T1000 (cell line): ENCODE measurements around the gene AUTS2.

ENCODE experiments used
- DNase-seq: peaks from one replicate; lab custom pipeline; 2025; ENCODE audit warnings: mixed read lengths; lab: John Stamatoyannopoulos, UW

The AUTS2 gene

DNA sequence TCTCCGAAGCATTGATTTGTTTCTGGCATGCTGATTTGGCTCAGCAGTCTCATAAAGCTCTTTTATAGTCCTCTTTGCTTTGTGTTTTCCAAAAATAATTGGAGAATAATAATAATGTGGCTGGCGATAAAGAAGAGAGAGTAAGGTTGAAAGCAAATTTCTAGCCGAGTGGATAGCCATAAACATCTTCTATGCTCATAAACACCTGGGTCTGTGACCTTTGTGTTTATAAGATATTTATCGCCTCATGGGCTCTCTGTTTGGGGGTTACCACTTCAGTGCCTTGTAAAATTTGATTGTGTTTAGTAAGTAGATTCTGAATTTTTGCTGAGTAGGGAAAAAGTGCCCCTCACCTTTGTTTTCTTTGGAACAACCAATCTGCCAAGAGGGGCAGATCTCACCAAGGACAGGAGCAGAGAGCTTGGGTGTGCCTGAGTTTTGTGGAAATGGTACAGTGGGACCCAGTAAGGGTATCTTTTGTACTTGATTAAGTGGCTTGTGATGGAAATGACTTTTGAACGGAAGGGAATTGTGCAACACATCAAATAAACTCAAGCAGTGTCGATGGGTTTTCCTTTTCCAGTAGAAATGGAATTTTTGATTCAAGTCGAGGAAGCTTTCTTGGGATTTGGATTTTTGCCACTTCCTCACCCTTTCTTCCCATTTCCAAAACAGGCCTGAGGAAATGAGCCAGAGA is 220.5 kb downstream of the AUTS2 start:
- DNase-seq, result no peak

DNA sequence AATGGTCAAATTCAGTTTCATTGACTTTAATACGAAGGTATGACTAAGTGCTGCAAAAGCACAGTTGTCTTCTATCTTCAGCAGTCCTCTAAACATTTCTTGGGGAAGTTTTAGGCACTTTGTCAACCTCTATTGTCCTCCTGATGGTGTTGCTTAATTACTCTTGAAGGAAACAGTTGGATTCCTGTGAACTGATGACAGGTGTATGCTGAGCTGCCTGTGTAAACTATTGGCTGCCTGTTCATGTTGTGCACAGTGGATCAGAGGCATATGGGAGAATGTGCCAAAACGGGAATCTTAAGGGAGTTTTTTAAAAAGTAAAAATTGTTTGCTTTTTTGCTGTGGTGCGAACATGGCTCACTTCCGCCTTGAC is 221.0 kb downstream of the AUTS2 start:
- DNase-seq, result no peak

DNA sequence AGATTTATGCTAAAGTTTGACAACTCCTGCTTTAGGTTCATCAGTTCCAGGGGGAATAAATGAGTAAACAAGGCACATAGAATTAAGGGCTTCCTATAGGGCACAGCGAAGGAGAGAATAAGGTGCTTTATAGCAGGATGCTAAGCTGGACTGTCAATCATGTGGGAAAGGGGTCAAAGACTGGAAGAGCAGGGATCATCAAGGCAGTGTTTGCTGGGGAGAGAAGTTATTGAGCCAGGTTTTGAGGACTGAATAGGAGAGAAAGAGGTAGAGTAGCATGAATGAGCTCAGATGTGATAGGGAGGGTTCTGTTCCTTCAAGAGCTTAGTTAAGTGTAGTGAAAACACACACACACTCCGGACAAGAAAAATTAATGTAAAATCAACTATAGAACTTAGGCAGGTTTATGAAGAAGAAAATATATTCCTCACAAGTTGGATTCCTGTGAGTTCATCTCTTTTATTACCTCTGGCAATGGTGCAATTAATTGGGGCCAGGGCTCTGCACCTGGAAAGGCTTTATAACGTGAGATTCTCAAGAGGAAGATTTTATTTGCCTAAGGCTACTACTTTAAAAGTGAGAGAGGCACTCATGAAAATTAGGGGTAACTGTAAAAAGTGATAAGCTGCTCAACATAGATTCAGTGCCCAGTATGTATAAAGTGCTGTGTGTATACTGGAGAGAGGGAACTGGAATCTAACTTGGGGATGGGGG is 222.4 kb downstream of the AUTS2 start:
- no peak for DNase-seq

DNA sequence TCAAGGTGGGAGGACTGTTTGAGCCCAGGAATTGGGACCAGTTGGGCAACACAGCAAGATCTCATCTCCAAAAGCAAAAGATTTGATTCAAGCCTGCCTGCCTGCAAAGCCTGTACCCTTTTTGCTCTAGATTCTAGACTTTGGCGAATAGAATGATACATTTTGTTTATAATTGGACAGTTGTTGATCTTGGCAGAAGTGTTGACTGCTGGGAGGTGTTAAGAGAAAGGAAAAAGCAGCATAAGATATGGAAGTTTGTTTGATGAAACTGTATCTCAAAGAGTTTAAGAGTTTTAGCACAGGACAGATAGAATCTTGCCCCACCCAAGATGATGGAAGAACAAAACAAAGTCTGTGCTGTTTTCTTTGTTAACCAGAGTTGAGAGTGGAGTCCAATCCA is 224.1 kb downstream of the AUTS2 start:
- DNase-seq, result no peak

DNA sequence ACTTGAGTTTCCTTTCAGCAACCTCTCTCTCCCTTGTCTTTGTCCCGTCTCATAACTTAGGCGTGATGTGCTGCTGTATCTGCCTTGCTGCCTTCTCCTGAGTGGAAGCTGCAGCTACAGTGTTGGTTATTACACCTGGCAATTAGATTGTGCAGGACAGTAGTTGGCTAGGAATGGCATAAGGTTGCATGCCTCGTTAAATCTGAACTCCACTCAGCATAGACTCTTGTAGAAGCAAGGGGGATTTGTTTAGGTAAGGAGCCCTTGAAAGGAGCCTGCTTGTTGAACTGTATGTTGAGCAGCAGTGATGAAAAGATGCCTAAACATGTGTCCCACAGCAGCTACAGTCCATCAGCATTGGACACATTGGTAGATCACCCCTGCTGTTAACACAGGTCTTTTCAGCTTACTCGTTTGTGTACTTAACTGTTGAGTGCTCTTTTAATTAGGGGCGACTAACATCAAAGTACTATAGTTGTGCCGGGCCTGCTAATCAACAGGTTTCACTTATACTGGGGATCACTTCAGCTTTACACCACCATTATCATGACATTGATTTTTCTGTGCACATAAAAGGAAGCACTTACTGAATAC is 225.0 kb downstream of the AUTS2 start:
- no peak for DNase-seq

DNA sequence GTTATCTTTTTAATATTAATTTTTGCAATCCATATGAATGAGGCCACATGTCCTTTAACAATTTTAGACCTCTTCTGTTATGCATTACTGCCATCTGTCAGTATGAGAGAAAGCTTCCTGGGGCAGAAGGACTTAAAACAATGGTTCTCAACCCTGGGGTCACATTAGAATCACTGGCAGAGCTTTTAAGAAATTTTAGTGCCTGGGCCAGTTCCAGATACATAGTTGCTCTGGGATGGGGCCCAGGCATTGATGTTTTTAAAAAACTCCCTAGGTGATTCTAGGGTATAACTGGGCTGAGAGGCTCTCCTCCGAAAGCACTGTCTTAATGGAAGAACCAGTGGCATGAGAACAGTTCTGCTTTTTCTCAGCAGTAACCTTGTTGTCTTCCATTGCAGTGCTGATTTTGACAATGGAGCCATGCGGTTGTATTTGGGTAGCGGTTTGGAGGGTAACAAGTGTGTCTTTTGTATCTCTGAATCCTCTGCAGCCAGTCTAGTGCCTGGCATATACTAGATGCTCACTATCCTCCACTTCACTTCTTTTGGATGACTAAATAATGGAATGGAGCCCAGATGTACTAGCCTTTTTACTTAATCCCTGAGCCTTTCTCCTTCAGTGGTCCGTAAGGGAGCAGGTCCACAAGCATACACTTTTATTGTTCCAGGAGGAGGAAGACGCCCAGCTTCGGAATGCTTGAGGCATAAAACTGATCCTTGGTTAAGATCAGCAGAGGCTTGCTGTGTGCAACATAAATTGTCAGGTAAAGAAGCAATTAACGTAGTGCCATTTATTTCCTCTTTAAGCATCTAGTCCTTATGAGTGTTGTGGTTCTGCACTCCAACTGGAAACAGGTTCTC is 227.1 kb downstream of the AUTS2 start:
- DNase-seq, result no peak

DNA sequence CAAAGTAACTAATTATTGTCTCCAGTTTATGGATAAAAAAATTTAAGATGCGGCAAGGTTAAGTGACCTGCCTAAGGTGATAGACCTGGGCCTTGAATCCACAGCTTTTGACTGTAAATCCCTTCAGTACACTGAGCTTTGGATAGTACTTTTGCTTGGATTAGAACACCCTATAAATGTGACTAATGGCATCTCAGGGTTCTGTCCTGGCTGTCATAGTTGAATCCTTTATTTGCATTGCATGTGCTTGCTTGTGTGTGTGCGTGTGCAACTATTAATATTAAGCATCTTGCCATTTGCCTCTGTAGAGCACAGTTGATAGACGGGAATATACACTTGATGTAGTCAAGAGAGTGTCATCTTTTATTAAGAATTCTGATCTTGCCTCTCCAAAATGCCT is 228.0 kb downstream of the AUTS2 start:
- DNase-seq, result no peak

DNA sequence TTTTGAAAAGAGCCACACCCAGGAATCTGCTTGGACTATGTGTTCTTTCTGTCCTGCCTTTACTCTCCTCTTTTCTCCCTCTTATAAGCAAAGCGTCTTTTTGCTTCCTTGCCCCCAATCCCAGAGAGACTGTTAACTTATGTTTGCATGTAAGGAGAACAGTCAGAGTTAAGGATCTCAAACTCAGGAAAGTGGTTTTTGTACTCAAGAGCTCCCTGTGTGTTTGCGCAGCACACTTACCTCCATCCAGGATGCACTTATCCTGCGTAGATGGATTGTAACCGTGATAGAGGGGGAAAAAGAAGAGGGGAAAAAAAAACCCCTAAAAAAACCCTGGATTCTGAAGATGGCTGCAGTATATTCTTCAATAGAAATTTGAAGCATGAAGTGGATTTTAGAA is 228.9 kb downstream of the AUTS2 start:
- no peak for DNase-seq

DNA sequence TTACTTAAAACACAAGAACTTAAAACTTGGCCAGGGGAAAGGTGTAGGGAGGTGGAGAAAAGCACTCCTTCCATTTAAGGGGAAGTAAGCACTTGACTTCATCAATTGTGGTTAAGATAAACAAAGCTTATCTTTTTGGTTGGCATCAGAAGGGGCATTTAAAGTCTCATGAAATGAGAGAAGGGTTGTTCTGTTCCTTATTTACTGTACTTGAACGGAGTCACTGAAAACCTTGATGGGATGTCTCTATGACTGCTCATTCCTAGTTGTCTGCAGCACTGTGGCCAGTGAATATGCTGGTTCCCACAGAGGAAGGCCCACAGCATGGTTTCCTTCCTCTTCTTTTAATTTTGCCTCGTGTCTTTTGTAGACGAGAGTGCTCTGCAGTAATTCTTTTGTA is 229.3 kb downstream of the AUTS2 start:
- no peak for DNase-seq

DNA sequence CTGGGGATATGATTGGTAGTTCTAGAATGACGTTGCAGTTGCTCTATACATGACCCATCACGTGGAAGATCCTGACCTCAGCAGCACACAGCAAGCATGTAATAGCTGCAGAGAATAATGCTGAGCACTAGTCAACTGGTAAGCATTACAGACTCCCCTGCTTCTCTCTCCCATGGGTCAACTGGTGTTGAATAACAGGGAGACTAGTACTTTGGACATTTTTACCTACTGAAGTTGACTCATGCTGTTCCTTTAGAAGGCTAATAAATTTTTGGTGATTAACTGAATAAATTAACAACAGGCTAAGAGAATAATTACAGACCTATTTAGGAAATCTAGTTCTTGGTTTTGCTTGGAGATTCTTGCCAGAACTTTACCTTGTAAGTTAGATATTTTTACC is 234.1 kb downstream of the AUTS2 start:
- DNase-seq, result no peak

DNA sequence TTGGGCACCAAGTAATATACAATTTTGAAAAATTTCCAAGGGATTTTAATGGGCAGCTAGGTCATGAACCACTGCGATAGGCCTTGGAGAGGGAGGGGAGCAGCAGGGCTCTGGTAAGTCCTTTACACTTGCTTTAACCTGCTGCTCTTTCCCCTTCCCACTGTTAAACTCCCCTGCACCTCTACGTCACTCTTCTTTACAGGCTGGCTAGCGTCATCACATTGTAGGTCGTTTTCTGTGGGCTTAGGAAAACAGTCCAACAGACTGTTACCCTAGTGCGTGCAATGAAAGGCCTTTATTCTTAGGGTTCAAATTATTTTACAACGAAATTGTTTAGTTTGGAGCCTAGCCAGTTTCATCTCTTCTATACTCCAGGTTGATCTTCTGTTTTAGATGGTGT is 235.7 kb downstream of the AUTS2 start:
- DNase-seq, result no peak

DNA sequence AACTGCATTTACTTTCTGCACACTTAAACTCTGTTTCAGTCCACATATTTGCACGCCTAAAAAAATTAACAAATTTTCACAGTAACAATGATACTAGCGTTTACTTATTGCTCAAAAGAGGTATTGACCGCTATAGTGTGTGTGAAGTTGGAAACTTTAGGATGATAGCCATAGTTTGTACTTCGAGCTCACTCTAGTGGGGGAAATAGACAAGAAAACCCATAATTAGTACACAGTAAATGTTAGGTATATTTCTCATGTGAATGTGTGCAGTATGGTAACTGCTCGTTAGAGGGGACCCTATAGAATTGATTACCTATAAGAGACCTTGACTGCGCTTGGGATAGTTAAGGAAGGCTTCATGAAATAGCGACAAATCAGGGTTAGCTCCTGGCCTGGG is 238.4 kb downstream of the AUTS2 start:
- DNase-seq, result no peak

DNA sequence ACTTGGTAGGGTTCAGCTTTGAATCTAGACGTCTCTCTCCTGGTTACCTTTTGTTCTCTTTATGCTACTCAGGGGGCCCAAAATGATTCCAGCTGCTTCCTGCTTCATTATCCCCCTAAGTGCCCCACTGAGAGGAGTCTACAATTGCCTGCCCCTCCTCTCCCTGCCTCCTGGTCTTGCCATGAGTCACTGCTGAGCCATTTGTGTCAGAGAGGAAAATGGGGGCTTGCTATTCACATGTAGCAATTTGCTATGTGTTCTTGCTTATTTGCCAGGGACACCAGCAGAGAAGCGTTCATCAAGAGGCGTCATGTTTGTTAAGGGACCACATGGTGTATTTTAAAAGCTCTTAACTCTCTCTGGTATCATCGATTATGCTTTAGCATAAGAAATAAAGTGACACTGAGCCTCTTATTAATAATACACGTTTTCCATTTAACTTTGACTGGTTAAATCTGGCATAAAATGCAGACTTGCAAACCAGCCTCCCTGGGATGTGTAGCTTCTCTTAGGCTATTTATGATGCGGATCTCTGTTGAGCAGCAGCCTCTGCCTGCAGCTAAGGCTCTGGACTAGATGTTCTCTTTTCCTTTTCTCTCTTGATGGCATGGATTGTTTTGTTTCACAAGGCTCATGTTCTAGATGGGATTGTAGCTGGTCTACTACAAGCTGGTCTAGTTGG is 239.3 kb downstream of the AUTS2 start:
- no peak for DNase-seq

DNA sequence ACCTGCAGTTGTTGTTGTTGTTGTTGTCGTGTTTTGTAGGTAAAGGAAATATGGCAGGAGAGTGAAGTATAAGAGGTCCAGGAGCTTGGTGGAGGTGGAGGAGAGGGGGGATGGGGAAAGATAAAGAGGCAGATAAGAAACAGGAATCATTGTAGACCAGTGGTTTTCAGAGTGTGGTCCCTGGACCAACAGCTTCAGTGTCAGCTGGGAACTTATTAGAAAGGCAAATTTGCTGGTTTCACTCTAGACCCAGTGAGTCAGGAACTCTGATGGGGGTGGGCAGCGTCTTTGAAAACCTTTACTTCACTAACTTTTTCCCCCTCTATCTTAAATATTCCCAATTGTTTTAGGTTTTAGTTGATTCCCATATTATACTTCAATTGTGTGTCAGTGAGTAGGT is 241.5 kb downstream of the AUTS2 start:
- no peak for DNase-seq

DNA sequence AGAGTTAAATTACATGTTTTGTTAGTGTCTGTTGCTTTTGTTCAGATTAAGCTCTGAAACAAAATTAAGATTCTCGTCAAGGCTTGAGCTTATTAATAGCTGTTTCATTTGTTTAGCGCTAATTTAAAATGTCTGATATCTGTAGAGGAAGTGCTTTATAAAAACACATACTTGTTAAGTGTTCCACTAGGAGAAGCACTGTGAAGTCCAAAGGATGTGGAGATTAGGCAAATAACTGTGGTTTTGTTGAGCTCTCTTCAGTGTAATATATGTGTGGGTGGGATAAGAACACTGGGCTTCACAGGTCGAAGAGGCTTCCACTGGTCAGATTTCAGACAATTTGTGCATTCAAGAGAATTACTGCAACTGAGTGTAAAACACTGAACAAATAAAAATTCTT is 242.0 kb downstream of the AUTS2 start:
- DNase-seq, result no peak

DNA sequence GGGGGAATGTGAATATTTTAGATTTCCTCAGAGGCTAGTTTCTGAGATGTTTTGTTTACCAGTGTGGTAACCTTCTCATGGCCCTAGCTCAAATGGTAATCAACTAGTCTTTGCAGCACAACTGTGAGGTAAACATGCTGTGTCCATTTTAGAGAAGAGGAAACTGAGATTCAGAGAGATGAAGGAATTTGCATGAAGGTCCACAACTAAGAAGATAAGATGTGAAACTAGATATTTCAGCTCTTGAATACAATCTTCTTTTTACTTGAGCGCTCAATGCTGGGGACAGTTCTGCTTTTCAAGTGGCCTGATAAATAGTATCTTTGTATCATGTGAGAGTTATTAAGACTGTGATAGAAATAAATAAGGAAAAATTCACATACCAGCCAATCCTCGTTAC is 245.4 kb downstream of the AUTS2 start:
- DNase-seq, result no peak

DNA sequence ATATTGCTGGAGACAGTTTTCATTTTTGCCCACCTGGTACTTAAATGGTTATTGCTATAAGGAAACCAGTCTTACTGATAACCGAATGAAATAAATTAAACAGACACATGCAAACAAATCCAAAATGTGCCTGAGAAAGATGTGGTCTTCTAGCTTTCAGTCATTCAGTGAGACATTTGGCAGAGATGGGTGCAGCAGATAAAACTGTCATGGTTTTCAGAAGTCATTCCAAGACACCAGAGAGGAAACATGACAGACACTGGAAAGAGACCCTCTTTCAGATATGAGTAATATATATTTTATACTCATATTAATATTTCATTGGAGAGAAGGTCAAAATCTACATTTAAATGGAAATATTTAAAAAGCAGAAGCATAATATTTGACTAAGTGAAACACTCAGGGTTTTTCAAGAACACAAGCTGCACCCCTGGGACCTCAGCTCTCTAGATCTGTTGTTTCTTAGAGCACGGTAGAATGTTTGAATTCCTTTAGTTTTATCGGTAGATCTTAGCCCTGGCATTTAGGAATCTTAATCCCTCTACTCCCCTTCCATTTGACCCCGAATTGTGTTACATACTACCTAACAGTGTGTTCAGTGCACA is 246.1 kb downstream of the AUTS2 start:
- no peak for DNase-seq

DNA sequence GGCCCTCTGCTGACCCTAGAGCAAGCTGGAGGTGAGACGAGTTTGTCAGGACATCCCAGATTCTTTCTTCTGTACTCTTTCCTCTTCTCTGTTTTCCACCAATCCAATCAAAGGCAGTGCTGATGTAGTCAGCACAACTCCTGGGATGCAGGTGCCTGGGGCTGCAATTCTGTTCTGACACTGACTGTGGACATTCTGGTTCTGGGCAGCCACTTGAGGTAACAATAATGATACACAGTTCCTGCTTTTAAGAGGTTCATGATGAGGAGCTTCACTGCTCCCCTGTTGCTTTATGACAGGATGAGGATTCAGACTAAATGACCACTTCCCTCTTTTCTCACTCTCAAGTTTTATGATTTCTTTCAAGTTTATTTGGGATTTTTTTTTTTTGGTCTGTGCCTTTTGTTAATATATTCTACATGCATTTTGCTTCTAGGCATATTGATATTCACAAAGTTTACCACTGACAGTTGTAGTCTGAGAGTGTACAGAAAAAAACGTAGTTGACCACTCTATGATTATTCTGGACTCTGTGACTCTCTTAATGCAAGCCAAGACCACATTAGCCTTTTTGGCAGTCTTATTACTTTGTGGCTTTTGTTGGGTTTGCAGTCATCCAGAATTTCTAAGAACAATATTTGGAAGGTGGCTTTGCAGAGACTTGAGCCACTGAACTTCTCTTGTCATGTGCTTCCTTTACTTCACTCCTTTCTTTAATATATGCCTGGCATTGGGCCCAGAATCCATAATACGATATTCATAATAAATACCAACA is 247.6 kb downstream of the AUTS2 start:
- no peak for DNase-seq

DNA sequence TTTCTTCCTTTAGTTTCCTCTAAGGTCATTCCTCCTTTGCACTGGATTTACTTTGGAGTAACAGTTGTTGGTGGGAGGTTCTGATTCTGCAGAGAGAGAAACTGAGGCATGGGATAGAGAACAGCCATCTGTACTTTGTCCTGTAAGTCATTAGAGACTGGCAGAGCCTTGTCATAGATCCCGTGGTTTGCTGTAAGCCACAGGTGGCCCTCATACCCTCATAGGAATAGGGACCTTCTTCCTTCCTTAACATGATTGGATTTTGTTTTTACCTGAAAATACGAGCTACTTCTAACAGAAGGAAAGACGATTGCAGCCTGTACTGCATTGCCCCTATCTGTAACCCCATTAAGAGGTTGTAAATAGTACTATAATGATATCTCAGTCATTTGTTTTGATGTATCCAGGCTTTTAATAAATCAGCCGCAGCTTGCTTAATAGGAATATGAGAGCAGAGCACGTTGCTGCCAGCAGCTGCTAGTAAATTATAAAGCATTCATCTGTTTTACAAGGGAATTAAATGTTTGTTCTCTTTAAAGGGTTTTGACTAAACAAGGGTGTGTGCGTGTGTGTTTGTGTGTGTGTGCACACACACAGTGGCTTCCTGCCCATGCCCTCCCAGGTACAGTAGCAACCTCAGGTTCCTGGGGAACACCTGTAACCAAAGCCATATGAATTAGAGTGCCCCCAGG is 249.8 kb downstream of the AUTS2 start:
- no peak for DNase-seq

DNA sequence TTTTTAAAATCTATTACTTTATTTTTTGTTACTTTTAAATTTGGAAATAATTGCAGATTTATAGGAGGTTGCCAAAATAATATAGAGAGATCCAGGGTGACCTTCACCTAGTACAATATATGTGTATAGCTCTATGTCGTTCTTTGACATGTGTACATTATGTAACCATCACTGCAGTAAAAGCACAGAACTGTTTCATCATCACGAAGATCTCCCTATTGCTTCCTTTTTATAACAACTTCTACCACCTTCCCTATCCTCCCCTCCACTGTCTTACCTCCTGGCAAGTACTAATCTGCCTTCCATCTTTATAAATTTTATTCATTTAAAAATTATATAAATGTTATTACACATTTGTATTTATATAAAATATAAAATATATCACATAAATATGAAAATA is 251.0 kb downstream of the AUTS2 start:
- DNase-seq, result no peak
